ENCODE data around the gene IFNL3.

GRCh38 chr19:39237200-39238184 lies 7.3 kb downstream of the IFNL3 start:
- TF ChIP-seq, protein P1, sequence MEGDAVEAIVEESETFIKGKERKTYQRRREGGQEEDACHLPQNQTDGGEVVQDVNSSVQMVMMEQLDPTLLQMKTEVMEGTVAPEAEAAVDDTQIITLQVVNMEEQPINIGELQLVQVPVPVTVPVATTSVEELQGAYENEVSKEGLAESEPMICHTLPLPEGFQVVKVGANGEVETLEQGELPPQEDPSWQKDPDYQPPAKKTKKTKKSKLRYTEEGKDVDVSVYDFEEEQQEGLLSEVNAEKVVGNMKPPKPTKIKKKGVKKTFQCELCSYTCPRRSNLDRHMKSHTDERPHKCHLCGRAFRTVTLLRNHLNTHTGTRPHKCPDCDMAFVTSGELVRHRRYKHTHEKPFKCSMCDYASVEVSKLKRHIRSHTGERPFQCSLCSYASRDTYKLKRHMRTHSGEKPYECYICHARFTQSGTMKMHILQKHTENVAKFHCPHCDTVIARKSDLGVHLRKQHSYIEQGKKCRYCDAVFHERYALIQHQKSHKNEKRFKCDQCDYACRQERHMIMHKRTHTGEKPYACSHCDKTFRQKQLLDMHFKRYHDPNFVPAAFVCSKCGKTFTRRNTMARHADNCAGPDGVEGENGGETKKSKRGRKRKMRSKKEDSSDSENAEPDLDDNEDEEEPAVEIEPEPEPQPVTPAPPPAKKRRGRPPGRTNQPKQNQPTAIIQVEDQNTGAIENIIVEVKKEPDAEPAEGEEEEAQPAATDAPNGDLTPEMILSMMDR (IDR thresholded peaks at IDR 0.05) = no peak
- TF ChIP-seq POLR2A (IDR thresholded peaks at IDR 0.05) = no peak
- no peak for TF ChIP-seq EP300 (IDR thresholded peaks at IDR 0.05)
